Sigmoid colon (tissue), 7 donors: ENCODE measurements around the gene CHPF2. TPM values are rescaled to one million over a fixed set of nuclear protein-coding genes. Genes with fewer than 3 reads are reported as not detected.

ENCODE experiments used
- DNase-seq: peaks from one replicate; pipeline ENCODE4 v3.0.0-alpha.2; 2019
- H3K27ac ChIP-seq, 4 donors: fragments of 200-600 bp; sonication (generic); one replicate each; pipeline ENCODE4 v1.5.1; 2016 to 2019; ENCODE audit warnings: mild to moderate bottlenecking in 1 of 4
- H3K27me3 ChIP-seq, 3 donors: fragments of 200-600 bp; sonication (generic); one replicate each; pipeline ENCODE4 v1.5.1; 2019; ENCODE audit warnings: mild to moderate bottlenecking in 1 of 3
- H3K36me3 ChIP-seq, 4 donors: fragments of 200-600 bp; sonication (generic); one replicate each; pipeline ENCODE4 v1.5.1; 2016 to 2019
- H3K4me1 ChIP-seq, 4 donors: fragments of 200-600 bp; sonication (generic); one replicate each; pipeline ENCODE4 v1.5.1; 2017 to 2019
- H3K4me3 ChIP-seq, 4 donors: fragments of 200-600 bp; sonication (generic); one replicate each; pipeline ENCODE4 v1.5.1; 2017 to 2019; ENCODE audit warnings: mild to moderate bottlenecking in 2 of 4, moderate library complexity in 1 of 4
- H3K9me3 ChIP-seq, 4 donors: fragments of 200-600 bp in 3 of 4; sonication (generic) in 3 of 4; one replicate each; pipeline versions ENCODE4 v1.5.1 to v1.6.1; 2013 to 2019
- EP300 ChIP-seq, 4 donors: sonication (generic); formaldehyde crosslinking; IDR thresholded peaks; one replicate each; pipeline ENCODE4 v1.6.1; 2017; ENCODE audit warnings: antibody characterized with exemption in 4 of 4
- POLR2A ChIP-seq, 2 donors: fragments of 450-650 bp; IDR thresholded peaks; one replicate each; pipeline ENCODE4 v1.6.1; 2016; ENCODE audit warnings: antibody characterized with exemption in 2 of 2, mild to moderate bottlenecking in 2 of 2, moderate library complexity in 2 of 2
- POLR2AphosphoS5 ChIP-seq, 4 donors: sonication (generic); formaldehyde crosslinking; IDR thresholded peaks; one replicate each; pipeline ENCODE4 v1.6.1; 2017; ENCODE audit warnings: antibody characterized with exemption in 4 of 4
- WGBS, 2 donors: extraction: QIAGEN DNeasy Blood & Tissue Kit; methylation state at CpG; one replicate each; pipeline ENCODE4 v1.1.7; 2013; 5-methylcytosine and 5-hydroxymethylcytosine counted together
- intact Hi-C: fragments of 100-400 bp; cut with DNase I; formaldehyde crosslinking; loops from one replicate; pipeline ENCODE4 v1.15.1; 2023
- polyA plus RNA-seq, 3 donors: library from polyadenylated mRNA; stranded (reverse); fragments of 200-250 nt; gene quantifications; one replicate each; pipeline ENCODE4 v1.2.3, GENCODE V29; 2013
- total RNA-seq, 4 donors: library from RNA; depleted of rRNA; stranded (reverse); fragments of >200 nt; gene quantifications; one replicate each; pipeline ENCODE4 v1.1.0, GENCODE V29; 2016
- TF ChIP-seq, protein P1 (sequence below), 4 experiments: fragments of 450-650 bp in 3 of 4; fragments of 200-600 bp in 1 of 4; IDR thresholded peaks; one replicate each; pipeline ENCODE4 v1.5.1; 2016 to 2019; ENCODE audit warnings: antibody characterized with exemption in 4 of 4, mild to moderate bottlenecking in 3 of 4, moderate library complexity in 2 of 4
- donor health status: healthy with polysubstance abuse.
- donor health status: Bipolar disorder and iron deficiency.
- donor health status: healthy.

Gene CHPF2
- total and polyA plus RNA-seq, 7 donors, result 5.4 to 36.3 (median 16.4) TPM

DNA sequence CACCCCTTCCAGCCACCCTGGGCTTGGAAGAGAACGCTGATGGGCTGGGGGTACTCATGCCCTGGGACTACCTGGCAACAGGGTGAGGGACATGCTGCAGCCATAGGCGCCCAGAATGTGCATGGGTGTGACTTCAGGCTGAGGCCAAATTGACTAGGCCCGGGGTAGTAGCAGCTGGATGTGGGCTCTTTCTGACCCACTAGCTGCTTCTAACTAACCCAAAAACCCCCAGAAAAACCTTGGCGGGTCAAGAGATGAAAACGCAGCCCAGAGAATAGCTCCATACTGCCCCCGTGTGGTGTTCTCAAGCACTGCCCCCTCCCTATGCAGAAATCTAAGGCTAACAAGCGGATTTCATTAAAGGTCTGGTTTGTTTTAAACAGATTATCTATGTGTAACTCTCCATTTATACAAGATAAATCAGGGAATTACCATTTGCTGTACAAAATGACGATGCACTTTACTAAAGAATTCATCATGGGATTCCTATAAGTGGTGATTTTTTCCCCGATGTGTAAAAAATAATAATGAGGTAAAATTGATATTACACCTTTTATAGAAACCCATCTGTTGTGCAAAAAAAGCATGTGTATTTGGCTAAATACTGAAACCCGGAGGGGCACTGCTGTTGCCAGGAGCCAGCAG, 12.0 kb downstream of the CHPF2 start:
- intact Hi-C loops, result loop anchor here (1.0 kb wide), 1 partner anchor 59 kb away; no protein-coding TSS in a partner anchor
- Histone ChIP-seq H3K4me1 (peaks cover 0 to 61% (median 55%) of the 10 kb centered on the region in 4 donors), H3K9me3 (no peaks in the 10 kb centered on the region), H3K27ac (peak overlapping the region in 1 of 4 donors; percentile 94), H3K27me3 (peaks cover 0 to 6% (median 2%) of the 10 kb centered on the region in 3 donors), H3K36me3 (peaks cover 0 to 32% (median 23%) of the 10 kb centered on the region in 4 donors), H3K4me3 (peak overlapping the region in 1 of 4 donors; percentile 52)
- WGBS, 2 donors, result 17 to 27% methylated on average over 10 of the region's 10 CpGs
- no peak for DNase-seq
- TF ChIP-seq, protein P1, sequence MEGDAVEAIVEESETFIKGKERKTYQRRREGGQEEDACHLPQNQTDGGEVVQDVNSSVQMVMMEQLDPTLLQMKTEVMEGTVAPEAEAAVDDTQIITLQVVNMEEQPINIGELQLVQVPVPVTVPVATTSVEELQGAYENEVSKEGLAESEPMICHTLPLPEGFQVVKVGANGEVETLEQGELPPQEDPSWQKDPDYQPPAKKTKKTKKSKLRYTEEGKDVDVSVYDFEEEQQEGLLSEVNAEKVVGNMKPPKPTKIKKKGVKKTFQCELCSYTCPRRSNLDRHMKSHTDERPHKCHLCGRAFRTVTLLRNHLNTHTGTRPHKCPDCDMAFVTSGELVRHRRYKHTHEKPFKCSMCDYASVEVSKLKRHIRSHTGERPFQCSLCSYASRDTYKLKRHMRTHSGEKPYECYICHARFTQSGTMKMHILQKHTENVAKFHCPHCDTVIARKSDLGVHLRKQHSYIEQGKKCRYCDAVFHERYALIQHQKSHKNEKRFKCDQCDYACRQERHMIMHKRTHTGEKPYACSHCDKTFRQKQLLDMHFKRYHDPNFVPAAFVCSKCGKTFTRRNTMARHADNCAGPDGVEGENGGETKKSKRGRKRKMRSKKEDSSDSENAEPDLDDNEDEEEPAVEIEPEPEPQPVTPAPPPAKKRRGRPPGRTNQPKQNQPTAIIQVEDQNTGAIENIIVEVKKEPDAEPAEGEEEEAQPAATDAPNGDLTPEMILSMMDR (IDR thresholded peaks at IDR 0.05), result peak; percentile 56 to 91 (median 72)
- no peak for TF ChIP-seq POLR2AphosphoS5 (IDR thresholded peaks at IDR 0.05)

DNA sequence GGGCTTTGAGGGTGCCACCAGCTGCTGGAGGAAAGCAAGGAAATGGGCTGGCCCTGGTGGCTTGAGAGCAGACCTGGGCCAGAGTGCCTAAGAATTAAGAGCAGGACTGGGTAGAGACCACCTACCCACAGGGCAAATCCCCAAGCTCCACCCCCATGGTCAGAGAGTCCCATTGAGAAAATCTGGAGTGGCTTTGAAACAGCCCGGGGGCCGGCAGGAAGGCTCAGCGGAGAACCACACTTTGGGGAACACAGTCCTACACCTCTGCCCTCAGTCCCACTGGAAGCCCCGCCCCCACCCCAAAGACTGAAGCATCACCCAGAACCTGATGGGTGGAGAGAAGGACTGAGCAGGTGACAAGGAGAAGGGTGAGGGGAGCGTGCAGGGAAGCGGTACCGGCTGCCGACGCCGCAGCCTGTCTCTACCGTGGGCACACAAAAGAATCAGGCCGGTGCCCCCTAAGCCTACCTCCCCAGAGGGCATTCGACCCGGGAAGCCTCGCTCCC, 12.6 kb downstream of the CHPF2 start:
- Histone ChIP-seq H3K27ac (peak overlapping the region; percentile 93 to 95 (median 94)), H3K9me3 (no peaks in the 10 kb centered on the region), H3K4me1 (peaks cover 0 to 67% (median 61%) of the 10 kb centered on the region in 4 donors), H3K27me3 (peaks cover 0 to 6% (median 2%) of the 10 kb centered on the region in 3 donors), H3K36me3 (peaks cover 0 to 26% (median 18%) of the 10 kb centered on the region in 4 donors), H3K4me3 (peak overlapping the region; percentile 26 to 53 (median 48))
- peak; percentile 61 for DNase-seq
- 10 to 13% methylated on average over 15 of the region's 15 CpGs for WGBS, 2 donors
- TF ChIP-seq, protein P1 (IDR thresholded peaks at IDR 0.05), result no peak
- no peak for TF ChIP-seq POLR2AphosphoS5 (IDR thresholded peaks at IDR 0.05)
- intact Hi-C loops, result loop anchor here (1.0 to 5.0 kb wide), 2 partner anchors 58 to 202 kb away; no protein-coding TSS in a partner anchor

DNA sequence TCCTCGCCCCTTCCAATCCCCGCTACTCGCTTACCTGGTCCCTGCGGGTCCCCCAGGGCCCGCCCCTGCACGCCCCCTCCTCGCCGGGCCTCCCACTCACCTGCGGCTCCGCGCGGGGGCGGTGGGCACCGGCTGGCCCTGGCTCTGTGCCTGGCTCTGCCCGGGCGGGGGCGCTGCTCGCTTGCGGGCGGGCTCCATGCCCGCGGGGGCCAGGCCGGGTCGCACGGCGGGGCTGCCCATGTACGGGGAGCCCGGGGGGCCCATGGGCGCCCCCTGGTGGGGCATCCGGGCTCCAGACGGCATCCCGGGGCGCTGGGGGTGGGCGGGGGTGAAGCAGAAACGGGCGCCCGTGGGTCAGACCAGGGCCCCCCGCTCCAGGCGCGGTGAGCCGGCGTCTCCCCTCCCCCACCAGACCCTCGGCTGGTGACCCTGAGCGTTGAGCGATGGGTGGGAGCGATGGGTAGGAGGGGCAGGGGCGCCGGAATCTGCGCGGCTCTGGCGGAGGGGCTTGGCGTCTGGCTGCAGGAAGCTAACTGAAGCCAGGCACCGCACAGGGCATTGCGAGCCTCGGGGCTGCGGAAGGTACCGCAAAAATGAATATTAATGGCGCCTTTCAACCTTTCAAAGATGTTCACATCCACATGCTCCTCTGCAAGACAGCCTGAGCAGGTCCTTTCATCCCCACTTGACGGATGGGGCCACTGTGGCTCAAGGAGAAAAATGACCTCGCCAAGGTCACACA, 13.2 kb downstream of the CHPF2 start:
- H3K4me1 ChIP-seq, result peaks cover 0 to 73% (median 67%) of the 10 kb centered on the region in 4 donors
- TF ChIP-seq EP300 (IDR thresholded peaks at IDR 0.05), result no peak
- TF ChIP-seq, protein P1 (IDR thresholded peaks at IDR 0.05), result peak in 3 of 4 experiments; percentile 7 to 90 (median 35)
- H3K27ac ChIP-seq, result peak overlapping the region; percentile 93 to 95 (median 94)
- WGBS, 2 donors, result 3% methylated on average over 60 of the region's 60 CpGs
- peaks cover 0 to 6% (median 2%) of the 10 kb centered on the region in 3 donors for H3K27me3 ChIP-seq
- H3K9me3 ChIP-seq, result no peaks in the 10 kb centered on the region
- H3K36me3 ChIP-seq, result peaks cover 0 to 21% (median 16%) of the 10 kb centered on the region in 4 donors
- no peak for DNase-seq
- intact Hi-C loops, result loop anchor here (5.0 kb wide), 1 partner anchor 202 kb away; no protein-coding TSS in a partner anchor
- H3K4me3 ChIP-seq, result peak overlapping the region; percentile 26 to 53 (median 48)

DNA sequence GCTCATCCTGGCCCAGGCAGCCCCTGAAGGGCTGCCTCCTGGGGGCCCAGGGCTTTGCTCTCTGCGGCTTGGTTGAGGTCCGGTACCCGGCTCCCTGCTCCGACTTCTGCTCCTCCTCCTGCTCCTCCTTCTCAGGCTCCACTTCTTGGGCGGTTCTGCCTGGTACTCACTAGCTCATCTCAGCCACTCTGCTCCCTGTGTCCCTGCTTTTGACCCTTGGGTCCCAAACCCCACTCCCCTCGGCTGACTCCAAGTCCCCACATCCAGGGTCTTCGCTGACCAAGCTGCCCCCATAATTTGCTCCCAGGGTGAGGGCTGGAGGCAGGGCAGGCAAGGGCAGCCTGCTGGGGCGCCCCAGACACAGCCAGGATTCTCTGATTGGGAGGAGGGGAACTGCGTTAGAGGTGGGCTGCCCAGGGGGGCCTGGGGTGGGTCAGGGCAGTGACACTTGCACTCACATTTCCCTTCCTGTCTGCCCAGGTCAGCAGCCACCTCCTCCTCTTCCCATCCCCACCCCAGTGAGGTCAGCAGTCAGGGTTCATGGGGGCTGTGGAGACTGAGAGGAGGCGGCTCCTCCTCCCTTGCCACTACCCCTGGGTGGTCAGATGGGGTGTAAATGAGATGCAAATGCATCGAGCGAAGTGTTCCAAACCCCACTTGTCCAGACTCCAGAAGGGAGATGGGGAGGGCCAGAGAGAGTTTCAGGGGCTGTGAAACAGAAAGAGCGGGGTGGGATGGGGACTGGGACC, 14.0 kb downstream of the CHPF2 start:
- Histone ChIP-seq H3K27ac (peak overlapping the region; percentile 93 to 95 (median 94)), H3K4me1 (peaks cover 0 to 81% (median 75%) of the 10 kb centered on the region in 4 donors), H3K9me3 (no peaks in the 10 kb centered on the region), H3K27me3 (peaks cover 0 to 6% (median 2%) of the 10 kb centered on the region in 3 donors), H3K4me3 (peak overlapping the region in 3 of 4 donors; percentile 43 to 53 (median 52)), H3K36me3 (peaks cover 0 to 13% (median 10%) of the 10 kb centered on the region in 4 donors)
- WGBS, 2 donors, result 49 to 53% methylated on average over 13 of the region's 13 CpGs
- DNase-seq, result peak; percentile 71
- intact Hi-C loops, result loop anchor here (5.0 kb wide), 1 partner anchor 201 kb away; no protein-coding TSS in a partner anchor
- no peak for TF ChIP-seq POLR2A (IDR thresholded peaks at IDR 0.05)
- TF ChIP-seq, protein P1 (IDR thresholded peaks at IDR 0.05), result no peak
- TF ChIP-seq POLR2AphosphoS5 (IDR thresholded peaks at IDR 0.05), result no peak
- TF ChIP-seq EP300 (IDR thresholded peaks at IDR 0.05), result no peak
